DND-41 (cell line): ENCODE results near the gene COMMD6.

Source experiments
- ATAC-seq: fragments of 200-7000 bp; cut with Tn5 transposase; 3 replicates; pipeline ENCODE4 v1.9.1; 2021; ENCODE audit warnings: low read depth; ENCODE audit not compliant: insufficient read depth
- DNase-seq: peaks from one replicate; pipeline ENCODE4 v3.0.0-alpha.2; 2020
- H2AFZ ChIP-seq: 2 replicates; pipeline ENCODE4 v1.6.0; 2012; ENCODE audit warnings: low read depth, low read length
- H3K27ac ChIP-seq: 2 replicates; pipeline ENCODE4 v1.5.1; 2012; ENCODE audit warnings: low read length, inconsistent platforms
- H3K27me3 ChIP-seq: fragments of 200-600 bp; sonication (generic); 2 replicates; pipeline ENCODE4 v1.6.0; 2012; ENCODE audit warnings: low read length, mild to moderate bottlenecking, inconsistent platforms; ENCODE audit not compliant: insufficient read depth, poor library complexity
- H3K36me3 ChIP-seq: 2 replicates; pipeline ENCODE4 v1.5.1; 2012; ENCODE audit warnings: low read length, inconsistent platforms; ENCODE audit not compliant: insufficient read depth
- H3K4me1 ChIP-seq: 2 replicates; pipeline ENCODE4 v1.5.1; 2012; ENCODE audit warnings: mild to moderate bottlenecking, low read length; ENCODE audit not compliant: insufficient read depth
- H3K4me2 ChIP-seq: 2 replicates; pipeline ENCODE4 v1.6.0; 2012; ENCODE audit warnings: mild to moderate bottlenecking, moderate library complexity, low read length, inconsistent platforms; ENCODE audit not compliant: insufficient read depth
- H3K4me3 ChIP-seq, 2 experiments: fragments of 200-600 bp in 1 of 2; shearing (Covaris generic) in 1 of 2; 2 replicates each; pipeline ENCODE4 v1.5.1; 2012 to 2016; ENCODE audit warnings: inconsistent platforms in 2 of 2, low read length in 2 of 2, mild to moderate bottlenecking in 2 of 2, low read depth in 1 of 2, moderate library complexity in 1 of 2
- H3K79me2 ChIP-seq: 2 replicates; pipeline ENCODE4 v1.6.0; 2012; ENCODE audit warnings: low read length, inconsistent platforms; ENCODE audit not compliant: insufficient read depth
- H3K9ac ChIP-seq: 2 replicates; pipeline ENCODE4 v1.6.0; 2012; ENCODE audit warnings: low read depth, mild to moderate bottlenecking, inconsistent platforms, low read length, moderate library complexity
- H3K9me3 ChIP-seq: 2 replicates; pipeline ENCODE4 v1.5.1; 2012; ENCODE audit warnings: low read length, moderate library complexity, mild to moderate bottlenecking, inconsistent platforms; ENCODE audit not compliant: insufficient read depth, severe bottlenecking
- H4K20me1 ChIP-seq: 2 replicates; pipeline ENCODE4 v1.6.0; 2012; ENCODE audit warnings: low read length; ENCODE audit not compliant: insufficient read depth
- EZH2 ChIP-seq: IDR thresholded peaks from 3 replicates; pipeline ENCODE4 v1.6.1; 2012; ENCODE audit warnings: borderline replicate concordance, low read depth, mild to moderate bottlenecking, moderate library complexity, low read length, inconsistent platforms; ENCODE audit not compliant: severe bottlenecking
- TF ChIP-seq, protein P1 (sequence below): IDR thresholded peaks from 2 replicates; pipeline ENCODE4 v1.5.1; 2012; ENCODE audit warnings: borderline replicate concordance, low read length, moderate library complexity, mild to moderate bottlenecking; ENCODE audit not compliant: poor library complexity, severe bottlenecking; ENCODE audit errors: extremely low read depth

Gene COMMD6

DNA sequence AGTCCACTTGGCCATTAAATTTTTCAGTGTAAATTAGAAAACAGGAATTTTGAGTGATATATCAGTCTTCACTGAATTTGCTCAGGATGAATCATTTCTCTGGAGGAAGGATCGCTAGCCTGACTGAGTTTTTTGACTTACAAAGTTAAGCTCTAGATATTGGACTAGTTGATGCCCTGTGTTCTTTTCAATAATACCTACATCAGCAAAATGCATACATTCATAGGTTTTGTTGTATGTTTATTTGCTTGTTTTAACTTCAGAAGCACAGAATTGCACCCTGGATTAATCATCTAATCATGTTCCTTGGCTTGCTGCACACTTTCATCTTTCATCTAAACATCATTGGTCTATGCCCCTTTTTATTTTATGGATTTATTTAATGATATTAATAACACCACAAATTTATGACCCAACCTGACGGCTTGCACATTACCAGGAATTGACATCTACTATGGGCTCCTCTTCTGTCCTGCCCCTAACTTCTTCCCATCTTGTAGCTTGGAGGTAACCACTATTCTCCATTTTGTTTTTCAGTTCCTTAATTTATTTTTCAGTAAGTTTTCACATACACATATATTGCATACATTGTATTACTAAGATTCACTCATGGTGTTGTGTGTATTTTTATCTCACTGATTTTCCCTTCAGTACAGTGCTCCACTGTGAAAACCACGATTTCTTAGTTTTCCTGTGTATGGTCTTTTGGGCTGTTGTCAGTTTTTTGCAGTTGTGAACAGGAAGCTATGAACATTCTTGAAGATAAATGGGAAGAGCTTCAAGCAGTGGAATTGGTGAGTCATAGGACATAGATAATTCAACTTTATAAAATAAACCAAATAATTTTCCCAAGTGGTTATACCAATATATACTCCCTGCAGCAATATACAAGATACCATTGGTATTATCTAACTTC is 23.3 kb downstream of the COMMD6 start:
- Histone ChIP-seq H3K9ac (no peak overlapping the region), H3K36me3 (no peaks in the 10 kb centered on the region), H3K4me3 (no peak overlapping the region), H3K9me3 (no peaks in the 10 kb centered on the region), H3K27me3 (no peaks in the 10 kb centered on the region), H3K27ac (no peak overlapping the region), H3K4me1 (peaks cover 6% of the 10 kb centered on the region), H4K20me1 (no peaks in the 10 kb centered on the region), H2AFZ (no peak overlapping the region), H3K79me2 (no peaks in the 10 kb centered on the region), H3K4me2 (no peak overlapping the region)
- ATAC-seq (0 out of 3 replicates have a peak, but pooled peaks have one; percentile 9), DNase-seq (no peak)
- TF ChIP-seq, protein P1, sequence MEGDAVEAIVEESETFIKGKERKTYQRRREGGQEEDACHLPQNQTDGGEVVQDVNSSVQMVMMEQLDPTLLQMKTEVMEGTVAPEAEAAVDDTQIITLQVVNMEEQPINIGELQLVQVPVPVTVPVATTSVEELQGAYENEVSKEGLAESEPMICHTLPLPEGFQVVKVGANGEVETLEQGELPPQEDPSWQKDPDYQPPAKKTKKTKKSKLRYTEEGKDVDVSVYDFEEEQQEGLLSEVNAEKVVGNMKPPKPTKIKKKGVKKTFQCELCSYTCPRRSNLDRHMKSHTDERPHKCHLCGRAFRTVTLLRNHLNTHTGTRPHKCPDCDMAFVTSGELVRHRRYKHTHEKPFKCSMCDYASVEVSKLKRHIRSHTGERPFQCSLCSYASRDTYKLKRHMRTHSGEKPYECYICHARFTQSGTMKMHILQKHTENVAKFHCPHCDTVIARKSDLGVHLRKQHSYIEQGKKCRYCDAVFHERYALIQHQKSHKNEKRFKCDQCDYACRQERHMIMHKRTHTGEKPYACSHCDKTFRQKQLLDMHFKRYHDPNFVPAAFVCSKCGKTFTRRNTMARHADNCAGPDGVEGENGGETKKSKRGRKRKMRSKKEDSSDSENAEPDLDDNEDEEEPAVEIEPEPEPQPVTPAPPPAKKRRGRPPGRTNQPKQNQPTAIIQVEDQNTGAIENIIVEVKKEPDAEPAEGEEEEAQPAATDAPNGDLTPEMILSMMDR = no peak
- TF ChIP-seq EZH2 = no peak

DNA sequence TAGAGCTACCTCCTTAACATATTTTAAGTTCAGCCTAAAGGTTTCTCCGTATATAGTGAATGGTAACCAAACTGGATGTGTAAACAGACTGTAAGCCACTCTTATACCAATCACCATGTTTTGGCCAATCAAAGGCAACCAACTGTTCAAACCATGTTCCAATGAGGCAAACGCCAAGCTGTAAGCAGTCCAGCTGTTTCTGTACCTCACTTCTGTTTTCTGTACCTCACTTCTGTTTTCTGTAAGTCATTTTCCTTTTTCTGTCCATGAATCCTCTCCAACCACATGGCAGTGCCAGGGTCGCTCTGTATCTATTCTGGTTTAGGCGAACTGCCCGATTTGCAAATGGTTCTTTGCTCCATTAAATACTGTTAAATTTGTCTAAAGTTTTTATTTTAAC is 24.4 kb downstream of the COMMD6 start:
- no peak overlapping the region for H3K9ac ChIP-seq
- H3K4me1 ChIP-seq = peaks cover 6% of the 10 kb centered on the region
- no peaks in the 10 kb centered on the region for H3K36me3 ChIP-seq
- no peaks in the 10 kb centered on the region for H3K27me3 ChIP-seq
- DNase-seq (no peak), ATAC-seq (no peak)
- TF ChIP-seq EZH2 = no peak
- TF ChIP-seq, protein P1 = no peak
- H3K4me2 ChIP-seq = no peak overlapping the region
- H3K79me2 ChIP-seq = no peaks in the 10 kb centered on the region
- H3K4me3 ChIP-seq = no peak overlapping the region
- no peak overlapping the region for H3K27ac ChIP-seq
- no peaks in the 10 kb centered on the region for H3K9me3 ChIP-seq
- no peaks in the 10 kb centered on the region for H4K20me1 ChIP-seq
- H2AFZ ChIP-seq = no peak overlapping the region

DNA sequence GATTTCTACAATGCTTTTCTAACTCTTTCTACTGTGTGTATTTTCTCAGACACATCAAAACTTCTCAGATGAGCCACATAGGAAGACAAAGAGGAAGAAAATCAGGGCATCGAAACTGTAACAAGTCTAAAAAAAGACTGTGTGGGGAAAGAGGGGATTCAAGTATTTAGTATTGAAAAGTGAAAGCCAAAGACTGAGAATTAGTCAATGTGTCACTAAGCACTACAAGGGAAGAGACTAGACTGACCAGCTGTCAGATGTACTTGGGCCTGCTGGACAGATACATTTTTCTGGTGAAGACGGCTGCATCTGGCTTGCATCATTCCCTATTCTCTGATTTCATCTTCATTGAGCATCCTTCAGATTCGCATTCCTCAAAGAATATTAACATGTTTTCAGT is 25.4 kb downstream of the COMMD6 start:
- no peaks in the 10 kb centered on the region for H3K79me2 ChIP-seq
- H3K4me2 ChIP-seq = no peak overlapping the region
- ATAC-seq (no peak), DNase-seq (no peak)
- H4K20me1 ChIP-seq = no peaks in the 10 kb centered on the region
- no peak overlapping the region for H3K9ac ChIP-seq
- no peak overlapping the region for H3K4me3 ChIP-seq
- no peak overlapping the region for H2AFZ ChIP-seq
- TF ChIP-seq, protein P1 = no peak
- no peak for TF ChIP-seq EZH2
- H3K4me1 ChIP-seq = peaks cover 6% of the 10 kb centered on the region
- H3K27ac ChIP-seq = no peak overlapping the region
- H3K36me3 ChIP-seq = no peaks in the 10 kb centered on the region
- no peaks in the 10 kb centered on the region for H3K27me3 ChIP-seq
- H3K9me3 ChIP-seq = no peaks in the 10 kb centered on the region
